Measurements from ENCODE around the gene OR8G1. TPM values are rescaled to one million over a fixed set of nuclear protein-coding genes. Genes with fewer than 3 reads are reported as not detected.

OR8G1 gene
- total RNA-seq, 4 donors from 2014 or later: not detected

- no peak for TF ChIP-seq CTCF (IDR thresholded peaks at IDR 0.05; ENCODE audit: low read depth)
These were observed 53.8 kb downstream of the OR8G1 start for GRCh38 chr11:124294687-124295086.

GRCh38 chr11:124296016-124296415 lies 55.1 kb downstream of the OR8G1 start:
- no peak for TF ChIP-seq CTCF (IDR thresholded peaks at IDR 0.05; ENCODE audit: low read depth)

GRCh38 chr11:124297921-124298320 lies 57.0 kb downstream of the OR8G1 start:
- TF ChIP-seq CTCF (IDR thresholded peaks at IDR 0.05; ENCODE audit: low read depth): no peak

GRCh38 chr11:124301548-124301947 lies 60.7 kb downstream of the OR8G1 start:
- no peak for TF ChIP-seq CTCF (IDR thresholded peaks at IDR 0.05; ENCODE audit: low read depth)

GRCh38 chr11:124302347-124303125 lies 61.6 kb downstream of the OR8G1 start:
- TF ChIP-seq CTCF (IDR thresholded peaks at IDR 0.05; ENCODE audit: low read depth): no peak

Other genes starting within 250 kb of the OR8G1 start
- not detected for gene OR10G6, start 245.9 kb upstream of the OR8G1 start, total RNA-seq
- not detected for gene OR10G4, start 228.1 kb upstream of the OR8G1 start, total RNA-seq
- gene OR10G9, start 218.1 kb upstream of the OR8G1 start, total RNA-seq: not detected
- not detected for gene OR10G8, start 214.3 kb upstream of the OR8G1 start, total RNA-seq
- gene OR10G7, start 199.8 kb upstream of the OR8G1 start, total RNA-seq: not detected
- 10 to 100 TPM; 14.1 to 46.1 (median 20.4) TPM for gene VWA5A, start 125.6 kb upstream of the OR8G1 start, total RNA-seq
- not detected for gene OR10D3, start 57.8 kb upstream of the OR8G1 start, total RNA-seq
- 1 to 10 TPM in 1 of 4 donors, not detected in 3; 1.5 TPM for gene OR8G5, start 15.3 kb downstream of the OR8G1 start, total RNA-seq
- gene OR8D1, start 72.9 kb downstream of the OR8G1 start, total RNA-seq: not detected
- not detected for gene OR8D2, start 79.1 kb downstream of the OR8G1 start, total RNA-seq
- not detected for gene OR8B2, start 143.4 kb downstream of the OR8G1 start, total RNA-seq
- gene OR8B3, start 157.9 kb downstream of the OR8G1 start, total RNA-seq: not detected
- not detected for gene OR8B4, start 183.8 kb downstream of the OR8G1 start, total RNA-seq
- not detected for gene OR8B8, start 204.6 kb downstream of the OR8G1 start, total RNA-seq

All from subcutaneous adipose tissue (tissue), 4 donors.